Activated T-helper 1 cell treated with anti-CD3 and anti-CD28 coated beads, Interleukin-12 subunit alpha, Interleukin-12 subunit beta, Interleukin-2, Interleukin-4 antibody, amounts not matched to agents 30 ng/mL and 10 ng/mL and 1 ng/mL, durations not matched to agents 14 hours and 24 hours and 36 hours (primary cell): Measurements from ENCODE around the gene ETS1. TPM values are rescaled to one million over a fixed set of nuclear protein-coding genes. Genes with fewer than 3 reads are reported as not detected.

Experiments
- DNase-seq: peaks from one replicate; pipeline ENCODE4 v3.0.0; 2021; ENCODE audit warnings: low spot score
- H3K27ac Mint-ChIP-seq: one replicate; pipeline ENCODE4 v1.8.0; 2021; ENCODE audit warnings: mild to moderate bottlenecking, mixed read lengths
- H3K27me3 Mint-ChIP-seq: one replicate; pipeline ENCODE4 v1.8.0; 2022; ENCODE audit warnings: mild to moderate bottlenecking, moderate library complexity, mixed read lengths; ENCODE audit not compliant: insufficient read depth
- H3K36me3 Mint-ChIP-seq: one replicate; pipeline ENCODE4 v1.8.0; 2021; ENCODE audit warnings: low read depth, mixed read lengths
- H3K4me1 Mint-ChIP-seq: one replicate; pipeline ENCODE4 v1.8.0; 2021; ENCODE audit warnings: low read depth, mixed read lengths
- H3K4me3 Mint-ChIP-seq: one replicate; pipeline ENCODE4 v1.8.0; 2021; ENCODE audit warnings: mild to moderate bottlenecking, moderate library complexity, mixed read lengths
- H3K9me3 Mint-ChIP-seq: one replicate; pipeline ENCODE4 v1.8.0; 2021; ENCODE audit warnings: mixed read lengths
- intact Hi-C: fragments of 100-400 bp; cut with micrococcal nuclease; formaldehyde crosslinking; loops from one replicate; pipeline ENCODE4 v1.15.1; 2024
- total RNA-seq: library from RNA; stranded (reverse); gene quantifications from 2 replicates; pipeline ENCODE4 v1.2.3, GENCODE V29; 2022

ETS1 gene
- total RNA-seq, 1 donor from 2014 or later = 609 TPM

GRCh38 chr11:128567130-128567529 is 20.2 kb downstream of the ETS1 start:
- Mint-ChIP-seq H3K4me1 (peaks cover 11% of the 10 kb centered on the region), H3K27ac (no peak overlapping the region), H3K27me3 (peaks cover 3% of the 10 kb centered on the region), H3K4me3 (no peak overlapping the region), H3K9me3 (no peaks in the 10 kb centered on the region), H3K36me3 (no peaks in the 10 kb centered on the region)
- intact Hi-C loops = no loop called here
- no peak for DNase-seq

GRCh38 chr11:128565881-128566280 is 21.5 kb downstream of the ETS1 start:
- Mint-ChIP-seq H3K4me1 (peaks cover 14% of the 10 kb centered on the region), H3K9me3 (peaks cover 2% of the 10 kb centered on the region), H3K27me3 (peaks cover 3% of the 10 kb centered on the region), H3K36me3 (peaks cover 5% of the 10 kb centered on the region), H3K27ac (no peak overlapping the region), H3K4me3 (no peak overlapping the region)
- no peak for DNase-seq
- intact Hi-C loops = no loop called here

GRCh38 chr11:128564642-128565245 is 22.6 kb downstream of the ETS1 start:
- peaks cover 25% of the 10 kb centered on the region for H3K4me1 Mint-ChIP-seq
- peaks cover 3% of the 10 kb centered on the region for H3K27me3 Mint-ChIP-seq
- no peak overlapping the region for H3K27ac Mint-ChIP-seq
- H3K9me3 Mint-ChIP-seq = peaks cover 7% of the 10 kb centered on the region
- intact Hi-C loops = no loop called here
- no peak for DNase-seq
- H3K4me3 Mint-ChIP-seq = no peak overlapping the region
- H3K36me3 Mint-ChIP-seq = peaks cover 8% of the 10 kb centered on the region

- Mint-ChIP-seq H3K4me3 (no peak overlapping the region), H3K27ac (no peak overlapping the region)
Observed at GRCh38 chr11:128563942-128564641, 23.3 kb downstream of the ETS1 start.

GRCh38 chr11:128563308-128563707 is 24.1 kb downstream of the ETS1 start:
- H3K4me3 Mint-ChIP-seq = no peak overlapping the region
- intact Hi-C loops = no loop called here
- peaks cover 27% of the 10 kb centered on the region for H3K4me1 Mint-ChIP-seq
- peaks cover 3% of the 10 kb centered on the region for H3K27me3 Mint-ChIP-seq
- H3K36me3 Mint-ChIP-seq = peaks cover 8% of the 10 kb centered on the region
- DNase-seq = no peak
- no peak overlapping the region for H3K27ac Mint-ChIP-seq
- H3K9me3 Mint-ChIP-seq = peaks cover 7% of the 10 kb centered on the region

More at GRCh38 chr11:128563942-128564641, 23.3 kb downstream of the ETS1 start:
- Mint-ChIP-seq H3K9me3 (peaks cover 7% of the 10 kb centered on the region), H3K36me3 (peaks cover 8% of the 10 kb centered on the region), H3K27me3 (peaks cover 3% of the 10 kb centered on the region), H3K4me1 (peaks cover 32% of the 10 kb centered on the region)
- DNase-seq = no peak
- intact Hi-C loops = no loop called here

- Mint-ChIP-seq H3K9me3 (peaks cover 7% of the 10 kb centered on the region), H3K4me1 (peaks cover 23% of the 10 kb centered on the region), H3K4me3 (no peak overlapping the region), H3K27ac (no peak overlapping the region), H3K27me3 (peaks cover 3% of the 10 kb centered on the region), H3K36me3 (peaks cover 8% of the 10 kb centered on the region)
- DNase-seq = no peak
- intact Hi-C loops = no loop called here
Observed at GRCh38 chr11:128559496-128560103, 27.8 kb downstream of the ETS1 start.

GRCh38 chr11:128555606-128556005 is 31.8 kb downstream of the ETS1 start:
- H3K9me3 Mint-ChIP-seq = peaks cover 2% of the 10 kb centered on the region
- peaks cover 56% of the 10 kb centered on the region for H3K4me1 Mint-ChIP-seq
- intact Hi-C loops = no loop called here
- no peak overlapping the region for H3K4me3 Mint-ChIP-seq
- DNase-seq = no peak
- H3K36me3 Mint-ChIP-seq = peaks cover under 1% of the 10 kb centered on the region
- no peak overlapping the region for H3K27ac Mint-ChIP-seq
- no peaks in the 10 kb centered on the region for H3K27me3 Mint-ChIP-seq

GRCh38 chr11:128553662-128554362 is 33.5 kb downstream of the ETS1 start:
- Mint-ChIP-seq H3K27me3 (no peaks in the 10 kb centered on the region), H3K36me3 (no peaks in the 10 kb centered on the region), H3K4me1 (peaks cover 52% of the 10 kb centered on the region), H3K4me3 (no peak overlapping the region), H3K9me3 (no peaks in the 10 kb centered on the region), H3K27ac (peak overlapping the region; percentile 53)
- DNase-seq = no peak
- intact Hi-C loops = loop anchor here (5.0 kb wide), 1 partner anchor 42 kb away; no protein-coding TSS in a partner anchor

- Mint-ChIP-seq H3K9me3 (no peaks in the 10 kb centered on the region), H3K4me3 (peak overlapping the region; percentile 0), H3K27me3 (no peaks in the 10 kb centered on the region), H3K4me1 (peaks cover 60% of the 10 kb centered on the region), H3K27ac (peak overlapping the region; percentile 53), H3K36me3 (no peaks in the 10 kb centered on the region)
- intact Hi-C loops = loop anchor here (5.0 kb wide), 1 partner anchor 41 kb away; no protein-coding TSS in a partner anchor
- DNase-seq = no peak
Observed at GRCh38 chr11:128552783-128553661, 34.3 kb downstream of the ETS1 start.

- Mint-ChIP-seq H3K4me1 (peaks cover 72% of the 10 kb centered on the region), H3K4me3 (peak overlapping the region; percentile 41), H3K27ac (peak overlapping the region; percentile 89), H3K36me3 (peaks cover 3% of the 10 kb centered on the region), H3K27me3 (no peaks in the 10 kb centered on the region), H3K9me3 (no peaks in the 10 kb centered on the region)
- DNase-seq = peak; percentile 16
- intact Hi-C loops = loop anchor here (1.0 to 5.0 kb wide), 7 partner anchors 23 to 261 kb away; no protein-coding TSS in a partner anchor
Observed at GRCh38 chr11:128551611-128552335, 35.6 kb downstream of the ETS1 start.

- Mint-ChIP-seq H3K27me3 (no peaks in the 10 kb centered on the region), H3K9me3 (no peaks in the 10 kb centered on the region), H3K4me3 (peak overlapping the region; percentile 41), H3K27ac (peak overlapping the region; percentile 89), H3K4me1 (peaks cover 75% of the 10 kb centered on the region), H3K36me3 (peaks cover 3% of the 10 kb centered on the region)
- no peak for DNase-seq
- intact Hi-C loops = loop anchor here (1.0 to 5.0 kb wide), 7 partner anchors 23 to 261 kb away; no protein-coding TSS in a partner anchor
Observed at GRCh38 chr11:128551058-128551457, 36.3 kb downstream of the ETS1 start.
